Activated naive CD8-positive, alpha-beta T cell treated with anti-CD3 and anti-CD28 coated beads, Interleukin-2, amount 50 U/mL, for 24 hours (primary cell): ENCODE measurements around the gene PIK3AP1.
"Not testable (repeated sequence)": the region's sequence is repeated elsewhere in the genome, so short reads cannot be mapped to it uniquely, and the experiment has no call there.

Experiments used
- ATAC-seq: fragments of 150-1000 bp; cut with Tn5 transposase; one replicate; pipeline ENCODE4 v1.10.0; 2021
- DNase-seq: peaks from one replicate; pipeline ENCODE4 v3.0.0; 2021
- H3K27ac Mint-ChIP-seq: one replicate; pipeline ENCODE4 v1.8.0; 2021; ENCODE audit warnings: mild to moderate bottlenecking, mixed read lengths
- H3K27me3 Mint-ChIP-seq: one replicate; pipeline ENCODE4 v1.8.0; 2021; ENCODE audit warnings: mixed read lengths
- H3K36me3 Mint-ChIP-seq: one replicate; pipeline ENCODE4 v1.8.0; 2021; ENCODE audit warnings: low read depth, mixed read lengths
- H3K4me1 Mint-ChIP-seq: one replicate; pipeline ENCODE4 v1.8.0; 2021; ENCODE audit warnings: mixed read lengths
- H3K4me3 Mint-ChIP-seq: one replicate; pipeline ENCODE4 v1.8.0; 2021; ENCODE audit warnings: mild to moderate bottlenecking, moderate library complexity, mixed read lengths
- H3K9me3 Mint-ChIP-seq: one replicate; pipeline ENCODE4 v1.8.0; 2021; ENCODE audit warnings: mixed read lengths

Gene PIK3AP1

GRCh38 chr10:96681524-96681923, 38.8 kb downstream of the PIK3AP1 start:
- no peaks in the 10 kb centered on the region for H3K27me3 Mint-ChIP-seq
- ATAC-seq (no peak), DNase-seq (no peak)
- H3K9me3 Mint-ChIP-seq, result no peaks in the 10 kb centered on the region
- H3K4me3 Mint-ChIP-seq, result no peak overlapping the region
- no peaks in the 10 kb centered on the region for H3K36me3 Mint-ChIP-seq
- peaks cover 41% of the 10 kb centered on the region for H3K4me1 Mint-ChIP-seq
- H3K27ac Mint-ChIP-seq, result no peak overlapping the region

DNA sequence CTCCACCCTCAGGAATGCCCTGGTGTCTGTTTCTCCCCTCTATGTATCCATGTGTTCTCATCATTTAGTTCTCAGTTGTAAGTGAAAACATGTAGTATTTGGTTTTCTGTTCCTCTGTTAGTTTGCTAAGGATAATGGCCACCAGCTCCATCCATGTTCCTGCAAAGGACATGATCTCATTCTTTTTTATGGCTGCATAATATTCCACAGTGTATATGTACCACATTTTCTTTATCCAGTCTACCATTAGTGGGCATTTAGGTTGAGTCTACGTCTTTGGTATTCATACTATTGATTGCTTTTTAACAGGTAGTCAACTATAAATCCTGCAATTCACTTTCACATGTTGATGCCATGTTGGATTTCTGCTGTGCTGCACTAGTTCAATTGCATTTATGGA, 39.9 kb downstream of the PIK3AP1 start:
- H3K9me3 Mint-ChIP-seq, DNase-seq, H3K4me3 Mint-ChIP-seq, ATAC-seq, H3K36me3 Mint-ChIP-seq, H3K27me3 Mint-ChIP-seq: not testable (repeated sequence)
- H3K27ac Mint-ChIP-seq, result peak overlapping the region; percentile 52
- H3K4me1 Mint-ChIP-seq, result peaks cover 34% of the 10 kb centered on the region

- H3K4me3 Mint-ChIP-seq, result no peak overlapping the region
- H3K36me3 Mint-ChIP-seq, result no peaks in the 10 kb centered on the region
These were observed 41.6 kb downstream of the PIK3AP1 start for GRCh38 chr10:96678725-96679124.

GRCh38 chr10:96676272-96677112, 43.8 kb downstream of the PIK3AP1 start:
- no peak for ATAC-seq
- no peak overlapping the region for H3K4me3 Mint-ChIP-seq
- H3K4me1 Mint-ChIP-seq, result peaks cover 51% of the 10 kb centered on the region
- H3K27me3 Mint-ChIP-seq, result no peaks in the 10 kb centered on the region
- no peak for DNase-seq
- peak overlapping the region; percentile 29 for H3K27ac Mint-ChIP-seq
- H3K36me3 Mint-ChIP-seq, result no peaks in the 10 kb centered on the region
- no peaks in the 10 kb centered on the region for H3K9me3 Mint-ChIP-seq

More at GRCh38 chr10:96678725-96679124, 41.6 kb downstream of the PIK3AP1 start:
- no peaks in the 10 kb centered on the region for H3K9me3 Mint-ChIP-seq
- no peak overlapping the region for H3K27ac Mint-ChIP-seq
- no peak for DNase-seq
- H3K4me1 Mint-ChIP-seq, result peaks cover 36% of the 10 kb centered on the region
- ATAC-seq, result no peak
- H3K27me3 Mint-ChIP-seq, result no peaks in the 10 kb centered on the region

DNA sequence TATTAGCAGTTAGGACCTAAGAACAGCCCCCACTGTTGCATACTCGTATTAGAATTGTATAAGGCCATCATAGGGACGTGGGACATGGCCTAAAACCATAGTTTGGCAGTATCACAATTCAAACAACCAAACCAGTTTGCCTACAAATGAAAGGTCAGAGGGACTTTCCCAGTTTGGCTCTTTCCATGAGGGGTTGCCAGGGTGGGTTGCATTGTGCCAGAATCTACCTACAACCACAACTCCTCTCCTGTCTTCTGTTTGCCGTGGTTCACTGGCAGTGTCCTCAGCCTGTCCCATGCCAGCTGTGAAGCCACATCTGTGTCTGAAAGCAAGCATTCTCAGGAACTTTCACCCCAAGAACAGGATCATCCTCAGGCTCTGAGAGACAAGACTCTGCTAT, 44.5 kb downstream of the PIK3AP1 start:
- Mint-ChIP-seq H3K9me3 (no peaks in the 10 kb centered on the region), H3K36me3 (no peaks in the 10 kb centered on the region), H3K4me3 (no peak overlapping the region), H3K27me3 (no peaks in the 10 kb centered on the region), H3K4me1 (peaks cover 56% of the 10 kb centered on the region), H3K27ac (peak overlapping the region; percentile 16)
- DNase-seq (no peak), ATAC-seq (no peak)

DNA sequence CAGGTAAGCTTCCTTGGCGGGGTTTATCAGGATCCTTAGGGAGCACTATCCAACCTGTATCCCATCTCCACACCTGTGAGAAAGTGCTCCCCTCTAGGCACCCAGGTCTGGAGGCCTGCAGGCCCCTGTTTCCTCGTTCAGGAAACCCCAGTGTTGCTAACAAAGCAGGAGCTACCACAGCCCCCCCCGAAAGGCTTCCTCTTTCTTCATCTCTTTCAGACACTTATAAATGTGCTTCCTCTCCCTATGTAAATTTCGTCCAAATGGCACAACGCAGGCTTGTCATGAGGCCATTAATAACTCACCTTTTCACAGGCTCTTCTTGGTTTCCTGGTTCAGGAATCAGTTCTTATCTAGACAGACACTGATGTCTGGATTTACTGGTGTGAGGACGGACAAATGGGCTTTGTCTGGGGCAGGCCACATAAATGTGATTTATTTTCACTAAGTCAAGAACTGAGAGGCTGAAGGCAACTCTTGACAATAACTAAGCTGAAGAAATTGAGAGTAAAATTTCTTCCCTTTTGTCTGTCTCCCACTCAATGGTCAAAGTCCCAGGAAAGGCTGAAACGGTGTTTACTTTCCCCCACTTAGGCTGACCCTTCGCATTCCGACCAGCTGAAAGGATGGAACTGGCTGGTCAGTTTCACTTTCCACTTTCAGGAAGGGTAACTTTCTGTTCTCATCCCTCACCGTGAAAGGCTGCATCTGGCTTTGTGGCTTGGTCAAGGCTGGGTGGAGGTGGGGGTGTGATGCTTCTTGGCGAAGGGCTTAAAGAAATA, 46.8 kb downstream of the PIK3AP1 start:
- DNase-seq (no peak), ATAC-seq (peak; percentile 35)
- Mint-ChIP-seq H3K36me3 (peaks cover under 1% of the 10 kb centered on the region), H3K27ac (peak overlapping the region; percentile 65), H3K4me1 (peaks cover 59% of the 10 kb centered on the region), H3K4me3 (no peak overlapping the region), H3K9me3 (no peaks in the 10 kb centered on the region), H3K27me3 (no peaks in the 10 kb centered on the region)

GRCh38 chr10:96672481-96673175, 47.7 kb downstream of the PIK3AP1 start:
- DNase-seq (no peak), ATAC-seq (no peak)
- H3K4me3 Mint-ChIP-seq, result no peak overlapping the region
- peaks cover 61% of the 10 kb centered on the region for H3K4me1 Mint-ChIP-seq
- H3K9me3 Mint-ChIP-seq, result no peaks in the 10 kb centered on the region
- peaks cover 2% of the 10 kb centered on the region for H3K36me3 Mint-ChIP-seq
- peak overlapping the region; percentile 65 for H3K27ac Mint-ChIP-seq
- H3K27me3 Mint-ChIP-seq, result no peaks in the 10 kb centered on the region

DNA sequence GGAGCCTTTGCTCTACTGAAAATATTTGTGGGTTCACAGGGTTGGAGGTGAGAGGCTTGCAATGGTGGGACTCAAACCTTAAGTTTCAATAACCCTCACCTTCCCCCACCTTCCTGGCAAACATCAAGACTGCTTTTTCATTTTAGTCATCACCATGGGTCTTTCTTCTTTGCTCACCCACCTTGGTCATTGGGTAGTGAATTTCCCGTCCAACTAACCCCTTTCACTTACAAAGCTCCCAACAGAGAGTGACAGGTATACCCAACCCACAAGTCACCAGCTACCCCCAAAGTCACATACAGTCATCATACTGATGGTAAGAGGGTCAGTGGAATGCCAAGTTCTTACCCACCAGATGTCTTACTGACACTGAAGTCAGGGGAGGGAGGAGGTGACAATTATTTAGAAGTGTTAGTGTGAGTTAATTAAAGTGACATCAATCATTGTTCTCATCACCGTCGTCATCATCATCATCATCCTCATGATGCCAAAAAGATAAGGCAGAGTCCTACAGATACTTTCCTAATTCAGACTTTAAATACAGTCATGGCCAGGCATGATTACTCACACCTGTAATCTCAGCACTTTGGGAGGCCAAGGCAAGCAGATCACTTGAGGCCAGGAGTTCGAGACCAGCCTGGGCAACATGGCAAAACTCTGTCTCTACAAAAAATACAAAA, 49.0 kb downstream of the PIK3AP1 start:
- Mint-ChIP-seq H3K9me3 (no peaks in the 10 kb centered on the region), H3K4me3 (no peak overlapping the region), H3K36me3 (peaks cover 2% of the 10 kb centered on the region), H3K27me3 (no peaks in the 10 kb centered on the region), H3K27ac (peak overlapping the region; percentile 34), H3K4me1 (peaks cover 58% of the 10 kb centered on the region)
- DNase-seq (no peak), ATAC-seq (peak; percentile 69)

- Mint-ChIP-seq H3K4me1 (peaks cover 54% of the 10 kb centered on the region), H3K36me3 (peaks cover 3% of the 10 kb centered on the region), H3K27me3 (no peaks in the 10 kb centered on the region), H3K9me3 (no peaks in the 10 kb centered on the region), H3K4me3 (no peak overlapping the region), H3K27ac (peak overlapping the region; percentile 34)
- ATAC-seq, result no peak
- no peak for DNase-seq
These were observed 49.5 kb downstream of the PIK3AP1 start for GRCh38 chr10:96670786-96671185.

DNA sequence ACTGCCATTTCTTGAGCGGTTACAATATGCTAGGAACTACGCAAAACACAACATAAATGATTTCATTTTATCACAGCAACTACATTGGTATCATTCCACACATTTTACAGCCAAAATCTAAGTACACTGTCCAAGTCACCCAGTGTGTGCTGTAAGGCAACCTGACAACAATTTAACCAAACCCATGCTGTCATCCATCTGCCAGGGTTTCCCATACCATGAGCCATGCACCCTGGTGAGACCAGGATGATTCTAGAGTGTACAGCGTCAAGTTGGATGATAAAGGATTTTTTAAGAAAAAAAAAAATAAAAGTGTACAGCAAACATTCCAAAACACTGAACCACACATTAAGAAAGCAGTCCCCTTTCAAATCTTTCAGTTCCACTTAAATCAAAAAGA, 52.9 kb downstream of the PIK3AP1 start:
- H3K27me3 Mint-ChIP-seq, result no peaks in the 10 kb centered on the region
- no peak overlapping the region for H3K4me3 Mint-ChIP-seq
- ATAC-seq (no peak), DNase-seq (no peak)
- H3K27ac Mint-ChIP-seq, result no peak overlapping the region
- no peaks in the 10 kb centered on the region for H3K9me3 Mint-ChIP-seq
- H3K4me1 Mint-ChIP-seq, result peaks cover 42% of the 10 kb centered on the region
- peaks cover 6% of the 10 kb centered on the region for H3K36me3 Mint-ChIP-seq

DNA sequence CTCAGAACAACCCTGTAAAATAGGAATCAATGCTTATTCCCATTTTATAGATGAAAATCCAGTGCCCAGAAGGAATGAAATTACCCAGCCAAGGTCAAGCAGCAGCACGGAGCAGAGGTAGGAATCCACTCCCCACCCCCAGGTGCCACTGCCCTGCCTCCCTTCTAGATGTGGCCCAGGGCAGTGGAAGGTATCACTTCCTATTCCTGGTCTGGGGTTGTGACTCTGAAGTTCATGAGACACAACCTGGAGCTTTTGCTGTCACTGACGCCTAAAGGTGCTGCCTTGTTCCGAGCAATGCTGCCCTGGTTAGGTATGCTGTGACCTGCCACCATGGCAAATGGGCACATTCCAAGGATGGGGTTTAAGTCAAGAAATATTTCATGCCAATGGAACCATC, 53.6 kb downstream of the PIK3AP1 start:
- no peak for DNase-seq
- Mint-ChIP-seq H3K4me3 (no peak overlapping the region), H3K4me1 (peaks cover 38% of the 10 kb centered on the region), H3K9me3 (no peaks in the 10 kb centered on the region), H3K36me3 (peaks cover 6% of the 10 kb centered on the region), H3K27ac (no peak overlapping the region), H3K27me3 (no peaks in the 10 kb centered on the region)
- no peak for ATAC-seq

DNA sequence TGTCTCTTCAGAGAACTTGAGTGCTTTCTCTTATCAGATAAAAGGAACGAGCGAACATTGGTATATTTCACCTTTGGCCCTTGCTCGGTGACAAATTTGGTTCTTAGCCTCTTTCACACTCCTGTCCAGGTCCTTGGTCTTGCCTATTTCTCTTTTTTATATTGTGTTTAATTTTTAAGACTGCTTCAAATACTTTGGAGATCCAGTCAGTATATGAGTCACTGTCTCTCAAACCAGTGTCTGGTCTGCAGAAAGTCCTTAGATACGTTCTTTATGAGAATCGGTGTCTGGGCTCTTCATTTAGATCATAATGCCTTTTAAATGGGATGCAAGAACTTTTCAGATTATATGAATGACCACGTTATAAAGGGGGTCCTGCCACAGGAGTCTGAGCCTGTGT, 55.0 kb downstream of the PIK3AP1 start:
- no peak for ATAC-seq
- Mint-ChIP-seq H3K4me1 (peaks cover 24% of the 10 kb centered on the region), H3K27me3 (no peaks in the 10 kb centered on the region), H3K9me3 (no peaks in the 10 kb centered on the region), H3K36me3 (peaks cover 6% of the 10 kb centered on the region), H3K4me3 (no peak overlapping the region), H3K27ac (no peak overlapping the region)
- DNase-seq, result no peak

GRCh38 chr10:96664563-96664962, 55.8 kb downstream of the PIK3AP1 start:
- Mint-ChIP-seq H3K9me3 (no peaks in the 10 kb centered on the region), H3K27me3 (no peaks in the 10 kb centered on the region), H3K4me3 (no peak overlapping the region), H3K36me3 (peaks cover 6% of the 10 kb centered on the region), H3K4me1 (peaks cover 23% of the 10 kb centered on the region), H3K27ac (no peak overlapping the region)
- peak; percentile 40 for ATAC-seq
- DNase-seq, result no peak

DNA sequence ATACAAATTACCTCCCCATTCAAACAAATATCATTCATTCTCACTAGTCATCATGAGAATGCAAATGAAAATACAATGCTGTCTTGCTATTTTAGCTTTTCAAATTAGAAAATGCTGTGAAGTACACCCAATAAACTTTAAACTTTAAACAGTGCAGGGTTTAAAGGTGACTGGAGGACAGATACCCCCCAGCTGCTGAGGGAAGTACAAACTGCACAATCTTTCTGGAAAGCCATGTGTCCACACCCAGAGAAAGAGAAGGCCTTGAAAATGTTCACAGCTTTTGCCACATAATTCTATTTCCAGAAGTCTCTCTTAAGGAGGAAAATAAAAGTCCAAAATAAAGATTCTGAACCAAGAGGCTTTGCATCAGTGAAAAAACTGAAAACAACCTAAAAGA, 56.5 kb downstream of the PIK3AP1 start:
- ATAC-seq, result no peak
- Mint-ChIP-seq H3K9me3 (no peaks in the 10 kb centered on the region), H3K4me3 (no peak overlapping the region), H3K27ac (no peak overlapping the region), H3K4me1 (peaks cover 22% of the 10 kb centered on the region), H3K27me3 (no peaks in the 10 kb centered on the region), H3K36me3 (peaks cover 6% of the 10 kb centered on the region)
- DNase-seq, result no peak
